Vagina (tissue), 2 donors: ENCODE measurements around the gene PLD5. TPM values are rescaled to one million over a fixed set of nuclear protein-coding genes. Genes with fewer than 3 reads are reported as not detected.
"Not testable (repeated sequence)": the region's sequence is repeated elsewhere in the genome, so short reads cannot be mapped to it uniquely, and the experiment has no call there.

ENCODE experiments used
- DNase-seq, 2 donors: peaks; one replicate each; pipeline ENCODE4 v3.0.0-alpha.2; 2017; ENCODE audit errors: extremely low spot score in 2 of 2
- H3K27ac ChIP-seq: fragments of 200-600 bp; sonication (generic); one replicate; pipeline ENCODE4 v1.5.1; 2019
- H3K27me3 ChIP-seq: fragments of 200-600 bp; sonication (generic); one replicate; pipeline ENCODE4 v1.5.1; 2019
- H3K36me3 ChIP-seq, 2 donors: fragments of 200-600 bp; sonication (generic); one replicate each; pipeline ENCODE4 v1.5.1; 2017 to 2019
- H3K4me1 ChIP-seq: fragments of 200-600 bp; sonication (generic); one replicate; pipeline ENCODE4 v1.5.1; 2019
- H3K4me3 ChIP-seq, 2 donors: fragments of 200-600 bp; sonication (generic); 1 replicate in 1 of 2; 2 replicates in 1 of 2; pipeline ENCODE4 v1.5.1; 2016 to 2019
- H3K9me3 ChIP-seq: fragments of 200-600 bp; sonication (generic); one replicate; pipeline ENCODE4 v1.5.1; 2019
- POLR2A ChIP-seq, 2 donors: fragments of 450-650 bp; IDR thresholded peaks; one replicate each; pipeline ENCODE4 v1.6.1; 2017; ENCODE audit warnings: antibody characterized with exemption in 2 of 2, mild to moderate bottlenecking in 2 of 2, moderate library complexity in 2 of 2
- POLR2AphosphoS5 ChIP-seq, 2 donors: sonication (generic); formaldehyde crosslinking; IDR thresholded peaks; one replicate each; pipeline ENCODE4 v1.9.0; 2017; ENCODE audit warnings: antibody characterized with exemption in 2 of 2, mild to moderate bottlenecking in 2 of 2, low read depth in 1 of 2; ENCODE audit not compliant: insufficient read depth in 1 of 2
- intact Hi-C: fragments of 100-400 bp; cut with DNase I; formaldehyde crosslinking; loops from one replicate; pipeline ENCODE4 v1.15.1; 2023
- total RNA-seq: library from RNA; depleted of rRNA; stranded (reverse); fragments of >200 nt; gene quantifications from one replicate; pipeline ENCODE4 v1.2.3, GENCODE V29; 2016
- TF ChIP-seq, protein P1 (sequence below), 3 experiments: fragments of 450-650 bp in 2 of 3; fragments of 200-600 bp in 1 of 3; sonication (generic) in 1 of 3; IDR thresholded peaks; one replicate each; pipeline ENCODE4 v1.5.1; 2017 to 2019; ENCODE audit warnings: antibody characterized with exemption in 3 of 3, mild to moderate bottlenecking in 2 of 3, moderate library complexity in 2 of 3

Gene PLD5
- total RNA-seq, 1 donor from 2014 or later, result 1.5 TPM

DNA sequence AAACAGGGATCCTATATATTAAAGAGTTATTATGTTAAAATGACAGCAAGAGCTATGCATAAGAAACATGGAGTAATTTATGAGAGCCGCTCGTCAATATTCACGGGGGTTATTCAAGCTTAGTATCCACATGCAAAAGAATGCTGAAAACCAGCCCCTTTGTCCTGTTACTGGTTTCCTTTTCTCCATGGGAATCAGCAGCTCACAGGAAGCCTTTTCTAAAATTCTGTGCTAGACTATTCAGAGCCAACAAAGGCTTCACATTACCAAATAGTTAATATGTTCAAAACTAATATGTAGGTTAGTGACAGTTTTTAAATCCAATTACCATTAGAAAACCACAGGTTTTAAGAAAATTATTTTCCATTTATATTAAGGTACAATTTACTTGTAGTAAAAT lies 300.0 kb downstream of the PLD5 start:
- no peak for DNase-seq
- Histone ChIP-seq H3K9me3 (no peaks in the 10 kb centered on the region), H3K4me1 (no peaks in the 10 kb centered on the region), H3K27ac (no peak overlapping the region), H3K27me3 (no peaks in the 10 kb centered on the region), H3K36me3 (no peaks in the 10 kb centered on the region), H3K4me3 (no peak overlapping the region)
- intact Hi-C loops, result no loop called here
- TF ChIP-seq POLR2AphosphoS5 (IDR thresholded peaks at IDR 0.05; ENCODE audit: insufficient read depth in 1 of 2, low read depth in 1 of 2) (no peak), POLR2A (IDR thresholded peaks at IDR 0.05) (no peak)
- TF ChIP-seq, protein P1, sequence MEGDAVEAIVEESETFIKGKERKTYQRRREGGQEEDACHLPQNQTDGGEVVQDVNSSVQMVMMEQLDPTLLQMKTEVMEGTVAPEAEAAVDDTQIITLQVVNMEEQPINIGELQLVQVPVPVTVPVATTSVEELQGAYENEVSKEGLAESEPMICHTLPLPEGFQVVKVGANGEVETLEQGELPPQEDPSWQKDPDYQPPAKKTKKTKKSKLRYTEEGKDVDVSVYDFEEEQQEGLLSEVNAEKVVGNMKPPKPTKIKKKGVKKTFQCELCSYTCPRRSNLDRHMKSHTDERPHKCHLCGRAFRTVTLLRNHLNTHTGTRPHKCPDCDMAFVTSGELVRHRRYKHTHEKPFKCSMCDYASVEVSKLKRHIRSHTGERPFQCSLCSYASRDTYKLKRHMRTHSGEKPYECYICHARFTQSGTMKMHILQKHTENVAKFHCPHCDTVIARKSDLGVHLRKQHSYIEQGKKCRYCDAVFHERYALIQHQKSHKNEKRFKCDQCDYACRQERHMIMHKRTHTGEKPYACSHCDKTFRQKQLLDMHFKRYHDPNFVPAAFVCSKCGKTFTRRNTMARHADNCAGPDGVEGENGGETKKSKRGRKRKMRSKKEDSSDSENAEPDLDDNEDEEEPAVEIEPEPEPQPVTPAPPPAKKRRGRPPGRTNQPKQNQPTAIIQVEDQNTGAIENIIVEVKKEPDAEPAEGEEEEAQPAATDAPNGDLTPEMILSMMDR (IDR thresholded peaks at IDR 0.05), result no peak

- Histone ChIP-seq H3K36me3 (no peaks in the 10 kb centered on the region), H3K9me3 (no peaks in the 10 kb centered on the region), H3K4me3 (no peak overlapping the region), H3K27ac (no peak overlapping the region), H3K4me1 (no peaks in the 10 kb centered on the region), H3K27me3 (no peaks in the 10 kb centered on the region)
- DNase-seq, result no peak
- TF ChIP-seq, protein P1 (IDR thresholded peaks at IDR 0.05), result no peak
- no peak for TF ChIP-seq POLR2AphosphoS5 (IDR thresholded peaks at IDR 0.05; ENCODE audit: insufficient read depth in 1 of 2, low read depth in 1 of 2)
- TF ChIP-seq POLR2A (IDR thresholded peaks at IDR 0.05), result no peak
- intact Hi-C loops, result no loop called here
Observed at GRCh38 chr1:242219905-242220304, 304.6 kb downstream of the PLD5 start.

DNA sequence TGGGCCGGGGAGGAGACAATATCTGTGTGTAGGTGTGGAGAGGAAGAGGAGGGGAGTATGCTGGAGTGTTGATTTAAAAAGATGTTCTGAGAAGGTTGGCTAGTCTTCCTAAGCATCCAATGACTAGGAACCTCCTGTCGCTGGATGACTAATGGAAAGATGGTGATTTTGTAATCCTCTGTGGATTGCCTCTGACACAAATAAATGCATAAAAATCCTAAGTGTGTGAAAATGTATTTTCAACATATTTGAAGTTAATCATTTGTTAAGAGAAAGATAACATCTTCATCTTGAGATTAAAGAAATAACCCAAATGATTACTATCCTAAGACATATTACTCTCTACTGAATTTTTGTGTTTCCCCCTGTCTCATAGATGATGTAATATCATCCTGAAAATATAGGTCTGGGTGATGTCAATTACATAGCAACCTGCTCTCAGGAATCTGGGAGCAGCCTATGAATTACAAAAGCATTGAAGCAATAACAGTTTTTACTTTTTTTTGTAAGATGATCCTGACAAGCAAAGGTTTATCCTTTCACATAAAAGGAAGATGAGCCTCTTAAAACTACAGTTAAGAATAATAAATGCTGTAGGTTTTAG lies 305.1 kb downstream of the PLD5 start:
- intact Hi-C loops, result no loop called here
- DNase-seq, result no peak
- H3K4me3 ChIP-seq, result no peak overlapping the region
- H3K27me3 ChIP-seq, result no peaks in the 10 kb centered on the region
- no peak overlapping the region for H3K27ac ChIP-seq
- H3K4me1 ChIP-seq, result no peaks in the 10 kb centered on the region
- no peaks in the 10 kb centered on the region for H3K9me3 ChIP-seq
- TF ChIP-seq, protein P1 (IDR thresholded peaks at IDR 0.05), result no peak
- TF ChIP-seq POLR2AphosphoS5 (IDR thresholded peaks at IDR 0.05; ENCODE audit: insufficient read depth in 1 of 2, low read depth in 1 of 2) (no peak), POLR2A (IDR thresholded peaks at IDR 0.05) (no peak)
- H3K36me3 ChIP-seq, result no peaks in the 10 kb centered on the region

DNA sequence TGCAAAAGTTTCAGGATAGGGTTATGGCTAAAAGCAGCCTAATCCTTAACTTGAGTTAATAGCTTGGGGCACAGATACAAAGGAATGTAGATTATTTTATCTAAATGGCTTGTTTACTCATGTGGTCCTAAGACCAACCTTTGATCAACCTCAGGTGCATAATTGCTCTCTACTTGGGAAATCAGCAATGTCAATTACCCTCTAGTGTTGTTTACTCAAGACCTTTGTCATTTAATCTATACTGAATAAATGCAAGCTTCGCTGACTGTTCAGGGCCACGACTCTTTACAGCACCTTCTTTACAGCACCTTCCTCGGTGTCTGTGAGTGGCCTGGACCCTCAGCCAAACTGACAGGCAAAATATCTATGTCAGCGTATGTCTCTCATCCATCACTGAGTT lies 308.1 kb downstream of the PLD5 start:
- Histone ChIP-seq H3K27me3 (no peaks in the 10 kb centered on the region), H3K27ac (no peak overlapping the region), H3K4me1 (no peaks in the 10 kb centered on the region), H3K4me3 (no peak overlapping the region), H3K36me3 (no peaks in the 10 kb centered on the region), H3K9me3 (no peaks in the 10 kb centered on the region)
- DNase-seq, result no peak
- intact Hi-C loops, result no loop called here
- TF ChIP-seq POLR2AphosphoS5 (IDR thresholded peaks at IDR 0.05; ENCODE audit: insufficient read depth in 1 of 2, low read depth in 1 of 2) (no peak), POLR2A (IDR thresholded peaks at IDR 0.05) (no peak)
- TF ChIP-seq, protein P1 (IDR thresholded peaks at IDR 0.05), result no peak

GRCh38 chr1:242214455-242214854 lies 310.0 kb downstream of the PLD5 start:
- H3K36me3 ChIP-seq, H3K27ac ChIP-seq, H3K27me3 ChIP-seq, DNase-seq, H3K9me3 ChIP-seq, H3K4me3 ChIP-seq, intact Hi-C loops, H3K4me1 ChIP-seq: not testable (repeated sequence)

DNA sequence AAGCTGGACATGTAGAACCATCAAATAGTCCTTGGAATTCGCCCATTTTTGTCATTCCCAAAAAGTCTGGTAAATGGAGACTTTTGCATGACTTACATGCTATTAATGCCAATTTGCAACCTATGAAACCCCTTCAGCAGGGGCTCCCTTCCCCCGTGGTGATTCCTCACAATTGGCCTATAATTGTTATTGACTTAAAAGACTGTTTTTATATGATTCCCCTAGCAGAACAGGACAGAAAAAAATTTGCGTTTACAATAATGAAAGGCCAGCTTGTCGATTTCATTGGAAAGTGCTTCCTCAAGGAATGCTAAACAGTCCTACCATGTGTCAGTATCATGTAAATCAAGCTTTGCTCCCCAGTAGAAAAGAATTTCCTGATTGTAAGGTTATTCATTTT lies 311.5 kb downstream of the PLD5 start:
- intact Hi-C loops, H3K4me1 ChIP-seq, H3K4me3 ChIP-seq, H3K27me3 ChIP-seq, H3K9me3 ChIP-seq, DNase-seq, H3K27ac ChIP-seq, H3K36me3 ChIP-seq: not testable (repeated sequence)
